ENCODE data around the gene BLOC1S5. TPM values are rescaled to one million over a fixed set of nuclear protein-coding genes. Genes with fewer than 3 reads are reported as not detected.
A peak's percentile ranks its signal among the peaks of the same experiment; 100 is the strongest.
"Not testable (repeated sequence)": the region's sequence is repeated elsewhere in the genome, so short reads cannot be mapped to it uniquely, and the experiment has no call there.

Gene BLOC1S5
- total RNA-seq, 1 experiment from 2014 or later, result 16.1 TPM

DNA sequence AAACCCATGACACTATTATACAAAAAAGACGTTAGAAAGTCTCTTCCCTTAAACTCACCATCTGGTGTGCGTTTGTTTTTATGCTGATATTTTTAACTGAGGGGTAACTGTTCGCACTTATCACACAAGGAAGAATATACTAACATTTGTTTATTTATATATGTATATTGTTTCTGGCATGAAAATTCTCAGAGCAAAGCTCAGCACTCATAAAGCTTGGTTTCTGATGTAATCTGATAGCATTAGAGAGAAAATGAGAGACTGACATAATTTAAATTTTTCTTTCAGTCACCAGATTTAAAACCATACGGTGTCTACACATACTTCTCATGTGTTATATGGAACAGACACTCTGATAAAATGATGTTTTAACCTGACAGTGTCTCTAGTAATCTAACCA, 6.9 kb downstream of the BLOC1S5 start:
- H3K9me2 ChIP-seq (ENCODE audit: insufficient read depth), result no peaks in the 10 kb centered on the region
- H3K27ac ChIP-seq, result no peak overlapping the region
- H2AFZ ChIP-seq, result no peak overlapping the region
- H3K4me2 ChIP-seq, result no peak overlapping the region
- H3K9me3 ChIP-seq (ENCODE audit: insufficient read depth, low read depth), result no peaks in the 10 kb centered on the region
- no peaks in the 10 kb centered on the region for H3K27me3 ChIP-seq (ENCODE audit: insufficient read depth, low read depth)
- CTCF ChIA-PET, result no interaction called here
- POLR2A ChIA-PET (ENCODE audit: unreplicated experiment), result no interaction called here
- TF ChIP-seq, protein P1, sequence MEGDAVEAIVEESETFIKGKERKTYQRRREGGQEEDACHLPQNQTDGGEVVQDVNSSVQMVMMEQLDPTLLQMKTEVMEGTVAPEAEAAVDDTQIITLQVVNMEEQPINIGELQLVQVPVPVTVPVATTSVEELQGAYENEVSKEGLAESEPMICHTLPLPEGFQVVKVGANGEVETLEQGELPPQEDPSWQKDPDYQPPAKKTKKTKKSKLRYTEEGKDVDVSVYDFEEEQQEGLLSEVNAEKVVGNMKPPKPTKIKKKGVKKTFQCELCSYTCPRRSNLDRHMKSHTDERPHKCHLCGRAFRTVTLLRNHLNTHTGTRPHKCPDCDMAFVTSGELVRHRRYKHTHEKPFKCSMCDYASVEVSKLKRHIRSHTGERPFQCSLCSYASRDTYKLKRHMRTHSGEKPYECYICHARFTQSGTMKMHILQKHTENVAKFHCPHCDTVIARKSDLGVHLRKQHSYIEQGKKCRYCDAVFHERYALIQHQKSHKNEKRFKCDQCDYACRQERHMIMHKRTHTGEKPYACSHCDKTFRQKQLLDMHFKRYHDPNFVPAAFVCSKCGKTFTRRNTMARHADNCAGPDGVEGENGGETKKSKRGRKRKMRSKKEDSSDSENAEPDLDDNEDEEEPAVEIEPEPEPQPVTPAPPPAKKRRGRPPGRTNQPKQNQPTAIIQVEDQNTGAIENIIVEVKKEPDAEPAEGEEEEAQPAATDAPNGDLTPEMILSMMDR (conservative IDR thresholded peaks at IDR 0.05), result no peak
- no peak for TF ChIP-seq EZH2 (IDR thresholded peaks at IDR 0.05; ENCODE audit: low read depth)
- H4K20me1 ChIP-seq (ENCODE audit: insufficient read depth), result no peaks in the 10 kb centered on the region
- H3K79me2 ChIP-seq (ENCODE audit: low read depth), result no peaks in the 10 kb centered on the region
- no peaks in the 10 kb centered on the region for H3K36me3 ChIP-seq (ENCODE audit: low read depth)
- intact Hi-C loops (cut with micrococcal nuclease; ENCODE audit: unreplicated experiment), result loop anchor here (5.0 kb wide), 1 partner anchor 160 kb away; no protein-coding TSS in a partner anchor
- no TSS peak for BruUV-seq (replicated peaks)
- H3K4me1 ChIP-seq (replicated peaks; ENCODE audit: insufficient read depth), result no peaks in the 10 kb centered on the region
- no peaks in the 10 kb centered on the region for H3F3A ChIP-seq (ENCODE audit: insufficient read depth, low read depth)
- DNase-seq, result no peak
- H3K4me3 ChIP-seq, result no peak overlapping the region

DNA sequence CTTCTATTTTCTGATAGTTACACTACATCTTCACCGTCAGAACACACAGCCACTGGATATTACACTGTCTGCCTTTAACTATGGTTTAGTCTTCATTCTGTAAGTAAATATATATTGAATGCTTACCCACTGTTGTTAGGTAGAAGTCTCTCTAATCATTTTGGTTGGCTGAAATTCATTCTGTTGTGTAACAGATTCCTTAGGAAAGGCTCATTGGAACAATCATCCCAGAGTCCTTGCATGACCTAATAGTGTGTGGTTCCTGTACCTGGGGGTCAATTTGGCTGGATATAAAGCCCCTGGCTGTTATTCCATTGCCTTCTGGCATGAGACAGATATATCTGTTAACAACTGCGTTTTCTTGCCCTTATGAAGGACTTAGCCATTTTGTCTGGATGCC, 9.9 kb downstream of the BLOC1S5 start:
- intact Hi-C loops (cut with micrococcal nuclease; ENCODE audit: unreplicated experiment), result no loop called here
- Histone ChIP-seq H3K79me2 (ENCODE audit: low read depth) (no peaks in the 10 kb centered on the region), H2AFZ (no peak overlapping the region), H3K27ac (no peak overlapping the region), H3F3A (ENCODE audit: insufficient read depth, low read depth) (no peaks in the 10 kb centered on the region), H3K9me3 (ENCODE audit: insufficient read depth, low read depth) (no peaks in the 10 kb centered on the region), H4K20me1 (ENCODE audit: insufficient read depth) (no peaks in the 10 kb centered on the region), H3K36me3 (ENCODE audit: low read depth) (no peaks in the 10 kb centered on the region), H3K9me2 (ENCODE audit: insufficient read depth) (no peaks in the 10 kb centered on the region), H3K4me2 (no peak overlapping the region), H3K27me3 (ENCODE audit: insufficient read depth, low read depth) (no peaks in the 10 kb centered on the region), H3K4me1 (replicated peaks; ENCODE audit: insufficient read depth) (no peaks in the 10 kb centered on the region), H3K4me3 (no peak overlapping the region)
- ChIA-PET CTCF (no interaction called here), POLR2A (ENCODE audit: unreplicated experiment) (interaction anchor here (0.6 kb wide), 1 partner anchor 174 kb away, joined by 3 read pairs; no protein-coding TSS in a partner anchor)
- no peak for DNase-seq
- no peak for TF ChIP-seq EZH2 (IDR thresholded peaks at IDR 0.05; ENCODE audit: low read depth)
- TF ChIP-seq, protein P1 (conservative IDR thresholded peaks at IDR 0.05), result no peak
- no TSS peak for BruUV-seq (replicated peaks)

DNA sequence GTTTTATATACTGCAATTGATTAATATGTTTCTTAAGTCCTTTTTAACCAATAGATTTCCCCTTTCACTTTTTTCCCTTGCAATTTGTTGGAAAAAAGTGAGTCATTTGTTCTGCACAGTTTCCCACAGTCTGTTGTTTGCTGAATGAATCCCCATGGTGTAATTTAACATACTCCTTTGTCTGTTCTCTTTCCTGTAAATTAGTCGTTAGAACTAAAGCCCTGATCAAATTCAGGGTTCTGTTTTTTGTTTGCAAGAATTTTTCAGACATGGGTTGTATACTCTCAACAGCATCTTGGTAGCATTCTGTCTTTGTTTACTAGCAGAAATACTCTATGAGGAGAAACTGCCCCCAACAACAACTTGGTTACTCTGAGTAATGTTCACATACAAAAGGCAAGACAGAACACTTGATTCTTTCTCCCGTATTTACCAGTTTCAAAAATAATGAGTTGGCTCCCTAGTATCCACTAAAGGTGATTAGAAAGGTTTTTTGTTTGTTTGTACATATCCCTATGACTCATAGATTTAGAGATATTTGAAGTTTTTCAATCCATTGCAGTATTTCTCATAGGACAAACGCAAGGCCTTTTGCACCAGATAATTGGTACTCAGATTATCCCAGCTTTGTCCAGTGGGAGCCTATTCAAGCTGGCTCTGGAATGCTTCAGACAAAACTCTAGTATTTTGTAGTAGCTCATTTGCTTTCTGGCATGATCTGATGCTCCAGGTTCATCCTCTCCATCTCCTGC, 16.5 kb downstream of the BLOC1S5 start:
- Histone ChIP-seq H4K20me1 (ENCODE audit: insufficient read depth) (no peaks in the 10 kb centered on the region), H3F3A (ENCODE audit: insufficient read depth, low read depth) (peaks cover 5% of the 10 kb centered on the region; the same call in 1 of the 2 replicates), H3K36me3 (ENCODE audit: low read depth) (no peaks in the 10 kb centered on the region), H3K9me3 (ENCODE audit: insufficient read depth, low read depth) (no peaks in the 10 kb centered on the region), H3K4me2 (peak overlapping the region; percentile 54), H3K27me3 (ENCODE audit: insufficient read depth, low read depth) (no peaks in the 10 kb centered on the region), H3K4me3 (no peak overlapping the region), H3K9me2 (ENCODE audit: insufficient read depth) (no peaks in the 10 kb centered on the region), H3K4me1 (replicated peaks; ENCODE audit: insufficient read depth) (peaks cover 14% of the 10 kb centered on the region), H3K27ac (peak overlapping the region; percentile 83), H3K79me2 (ENCODE audit: low read depth) (no peaks in the 10 kb centered on the region), H2AFZ (no peak overlapping the region)
- intact Hi-C loops (cut with micrococcal nuclease; ENCODE audit: unreplicated experiment), result no loop called here
- DNase-seq, result peak in 1 of 2 experiments; percentile 61
- ChIA-PET CTCF (no interaction called here), POLR2A (ENCODE audit: unreplicated experiment) (no interaction called here)
- BruUV-seq (replicated peaks), result no TSS peak
- TF ChIP-seq EZH2 (IDR thresholded peaks at IDR 0.05; ENCODE audit: low read depth), result no peak
- TF ChIP-seq, protein P1 (conservative IDR thresholded peaks at IDR 0.05), result no peak

DNA sequence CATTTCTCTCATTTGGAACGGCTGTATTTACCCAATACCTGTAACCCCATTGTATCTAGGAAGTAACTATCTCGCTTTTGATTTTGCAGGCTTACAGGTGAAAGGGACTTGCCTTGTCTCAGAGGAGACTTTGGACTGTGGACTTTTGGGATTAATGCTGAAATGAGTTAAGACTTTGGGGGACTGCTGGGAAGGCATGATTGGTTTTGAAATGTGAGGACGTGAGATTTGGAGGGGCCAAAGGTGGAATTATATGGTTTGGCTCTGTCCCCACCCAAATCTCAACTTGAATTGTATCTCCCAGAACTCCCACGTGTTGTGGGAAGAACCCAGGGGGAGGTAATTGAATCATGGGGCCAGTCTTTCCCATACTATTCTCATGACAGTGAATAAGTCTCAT, 18.4 kb downstream of the BLOC1S5 start:
- H4K20me1 ChIP-seq (ENCODE audit: insufficient read depth); H3K27me3 ChIP-seq (ENCODE audit: insufficient read depth, low read depth); H3K36me3 ChIP-seq (ENCODE audit: low read depth); POLR2A ChIA-PET (ENCODE audit: unreplicated experiment); H3K4me2 ChIP-seq; BruUV-seq (replicated peaks); H3K4me3 ChIP-seq; H3K27ac ChIP-seq; H3K79me2 ChIP-seq (ENCODE audit: low read depth); CTCF ChIA-PET; intact Hi-C loops (cut with micrococcal nuclease; ENCODE audit: unreplicated experiment); H3F3A ChIP-seq (ENCODE audit: insufficient read depth, low read depth); DNase-seq; H3K9me3 ChIP-seq (ENCODE audit: insufficient read depth, low read depth); H2AFZ ChIP-seq; H3K9me2 ChIP-seq (ENCODE audit: insufficient read depth): not testable (repeated sequence)
- peaks cover 14% of the 10 kb centered on the region for H3K4me1 ChIP-seq (replicated peaks; ENCODE audit: insufficient read depth)

All from PC-9 (cell line).